Activated CD8-positive, alpha-beta memory T cell treated with anti-CD3 and anti-CD28 coated beads, Interleukin-2, amount 50 U/mL, for 1 hour (primary cell): ENCODE measurements around the gene TCEAL6.
"Not testable (repeated sequence)": the region's sequence is repeated elsewhere in the genome, so short reads cannot be mapped to it uniquely, and the experiment has no call there.

ENCODE experiments used
- DNase-seq: peaks from one replicate; pipeline ENCODE4 v3.0.0-alpha.2; 2020; ENCODE audit errors: extremely low read depth

Gene TCEAL6

GRCh38 chrX:102142274-102142673 lies at the start of gene TCEAL6:
TCEAL6 (minus strand) TSS chrX:102142481.
- DNase-seq = not testable (repeated sequence)

- DNase-seq = no peak
Observed at GRCh38 chrX:102185967-102186720, 43.9 kb upstream of the TCEAL6 start.

- peak; percentile 13 for DNase-seq
Observed at GRCh38 chrX:102155806-102156179, 13.5 kb upstream of the TCEAL6 start, which contains the start of gene BEX5. BEX5 (minus strand) TSS chrX:102155977; CDS start chrX:102154265, 1,712 bp downstream.

- DNase-seq = no peak
Observed at GRCh38 chrX:102154900-102155805, 12.9 kb upstream of the TCEAL6 start.

GRCh38 chrX:102154218-102154860 lies 12.1 kb upstream of the TCEAL6 start:
- DNase-seq = no peak

GRCh38 chrX:102141631-102142030 lies 650 bp downstream of the TCEAL6 start:
- DNase-seq = not testable (repeated sequence)

GRCh38 chrX:102140876-102141275 lies 1.4 kb downstream of the TCEAL6 start:
- DNase-seq = not testable (repeated sequence)

GRCh38 chrX:102138064-102138463 lies 4.2 kb downstream of the TCEAL6 start:
- DNase-seq = no peak

GRCh38 chrX:102129473-102129872 lies 12.8 kb downstream of the TCEAL6 start:
- no peak for DNase-seq

GRCh38 chrX:102126863-102127262 lies 15.4 kb downstream of the TCEAL6 start:
- DNase-seq = no peak

- not testable (repeated sequence) for DNase-seq
Observed at GRCh38 chrX:102126080-102126818, 16.0 kb downstream of the TCEAL6 start.

GRCh38 chrX:102125436-102125835 lies 16.8 kb downstream of the TCEAL6 start, which contains the start of gene TCEAL2:
TCEAL2 (plus strand) TSS chrX:102125679; CDS start chrX:102126831, 1,152 bp downstream.
- not testable (repeated sequence) for DNase-seq

- DNase-seq = not testable (repeated sequence)
Observed at GRCh38 chrX:102125014-102125413, 17.3 kb downstream of the TCEAL6 start.

- DNase-seq = no peak
Observed at GRCh38 chrX:102115748-102116147, 26.5 kb downstream of the TCEAL6 start.

GRCh38 chrX:102113367-102113766 lies 28.9 kb downstream of the TCEAL6 start:
- DNase-seq = no peak
